HepG2 (cell line): ENCODE results near the gene ARHGEF10L. TPM values are rescaled to one million over a fixed set of nuclear protein-coding genes. Genes with fewer than 3 reads are reported as not detected.

Experiments
- CHCHD3 ChIP-seq: sonication (generic); formaldehyde crosslinking; IDR thresholded peaks from 2 replicates; pipeline ENCODE4 v1.8.0; 2022; ENCODE audit warnings: mild to moderate bottlenecking, missing genetic modification reagents, moderate library complexity
- CTCF ChIP-seq: sonication (generic); formaldehyde crosslinking; IDR thresholded peaks from 2 replicates; pipeline ENCODE4 v1.5.0; 2020; ENCODE audit warnings: mild to moderate bottlenecking, missing genetic modification reagents, moderate library complexity
- FOXP1 ChIP-seq, 2 experiments: fragments of 450-650 bp in 1 of 2; IDR thresholded peaks; 2 replicates each; pipeline ENCODE4 v1.6.1; 2017 to 2018; ENCODE audit warnings: antibody characterized with exemption in 1 of 2
- FUBP1 ChIP-seq: sonication (generic); formaldehyde crosslinking; IDR thresholded peaks from 2 replicates; pipeline ENCODE4 v1.5.1; 2020; ENCODE audit warnings: missing genetic modification reagents, mild to moderate bottlenecking, borderline replicate concordance
- GFI1 ChIP-seq: sonication (generic); formaldehyde crosslinking; IDR thresholded peaks from 2 replicates; pipeline ENCODE4 v1.5.0; 2020; ENCODE audit warnings: missing genetic modification reagents, mild to moderate bottlenecking, borderline replicate concordance
- KDM4B ChIP-seq: sonication (generic); formaldehyde crosslinking; IDR thresholded peaks from 2 replicates; pipeline ENCODE4 v1.4.0; 2020; ENCODE audit warnings: missing genetic modification reagents
- STAG1 ChIP-seq: sonication (generic); formaldehyde crosslinking; IDR thresholded peaks from 2 replicates; pipeline ENCODE4 v1.4.0; 2020; ENCODE audit warnings: missing genetic modification reagents
- ZBTB7A ChIP-seq: sonication (generic); formaldehyde crosslinking; IDR thresholded peaks from 2 replicates; pipeline ENCODE4 v1.8.0; 2022; ENCODE audit warnings: mild to moderate bottlenecking, missing genetic modification reagents
- ZNF224 ChIP-seq: sonication (generic); formaldehyde crosslinking; IDR thresholded peaks from 2 replicates; pipeline ENCODE4 v1.5.0; 2020; ENCODE audit warnings: mild to moderate bottlenecking, missing genetic modification reagents
- ZNF253 ChIP-seq: sonication (generic); formaldehyde crosslinking; IDR thresholded peaks from 2 replicates; pipeline ENCODE4 v1.8.0; 2022; ENCODE audit warnings: mild to moderate bottlenecking, missing genetic modification reagents, borderline replicate concordance
- ZNF264 ChIP-seq: sonication (generic); formaldehyde crosslinking; IDR thresholded peaks from 2 replicates; pipeline ENCODE4 v1.4.0; 2020; ENCODE audit warnings: missing genetic modification reagents
- ZNF704 ChIP-seq: sonication (generic); formaldehyde crosslinking; IDR thresholded peaks from 2 replicates; pipeline ENCODE4 v1.8.1; 2023; ENCODE audit warnings: mild to moderate bottlenecking, inconsistent platforms, moderate library complexity, missing genetic modification reagents, borderline replicate concordance
- ZNF782 ChIP-seq: sonication (generic); formaldehyde crosslinking; IDR thresholded peaks from 2 replicates; pipeline ENCODE4 v1.4.0; 2020; ENCODE audit warnings: missing genetic modification reagents, mild to moderate bottlenecking, borderline replicate concordance
- polyA plus RNA-seq, 8 experiments: library from polyadenylated mRNA; depleted of rRNA in 3 of 8; stranded (reverse) in 7 of 8; unstranded in 1 of 8; fragments of >200 nt; fragmentation: Illumina TruSeq in 4 of 8; extraction: Trizol in 4 of 8; gene quantifications; 2 replicates each; pipeline versions ENCODE4 v1.2.1 to v1.2.3, GENCODE V29; 2011 to 2016; ENCODE audit warnings: low read depth in 4 of 8, missing spikeins in 1 of 8, mixed read lengths in 1 of 8; ENCODE audit not compliant: insufficient read depth in 1 of 8
- total RNA-seq, 5 experiments: library from RNA; depleted of rRNA; stranded (reverse); fragments of >200 nt; fragmentation: Illumina TruSeq; extraction: Trizol; gene quantifications; 2 replicates each; pipeline ENCODE4 v1.2.3, GENCODE V29; 2016; ENCODE audit warnings: low read depth in 1 of 5
- TF ChIP-seq, protein P1 (sequence below): sonication (generic); formaldehyde crosslinking; IDR thresholded peaks from 2 replicates; pipeline ENCODE4 v1.5.0; 2020; ENCODE audit warnings: missing genetic modification reagents
- TF ChIP-seq, protein P2 (sequence below): sonication (generic); formaldehyde crosslinking; IDR thresholded peaks from 2 replicates; pipeline ENCODE4 v1.5.1; 2020; ENCODE audit warnings: missing genetic modification reagents, mild to moderate bottlenecking, borderline replicate concordance

Gene ARHGEF10L
- total and polyA plus RNA-seq, 2 of the 13 experiments (the other 11 are each of a cell fraction or from before 2014, with no cell fraction given) = 46.5 to 78.3 TPM

DNA sequence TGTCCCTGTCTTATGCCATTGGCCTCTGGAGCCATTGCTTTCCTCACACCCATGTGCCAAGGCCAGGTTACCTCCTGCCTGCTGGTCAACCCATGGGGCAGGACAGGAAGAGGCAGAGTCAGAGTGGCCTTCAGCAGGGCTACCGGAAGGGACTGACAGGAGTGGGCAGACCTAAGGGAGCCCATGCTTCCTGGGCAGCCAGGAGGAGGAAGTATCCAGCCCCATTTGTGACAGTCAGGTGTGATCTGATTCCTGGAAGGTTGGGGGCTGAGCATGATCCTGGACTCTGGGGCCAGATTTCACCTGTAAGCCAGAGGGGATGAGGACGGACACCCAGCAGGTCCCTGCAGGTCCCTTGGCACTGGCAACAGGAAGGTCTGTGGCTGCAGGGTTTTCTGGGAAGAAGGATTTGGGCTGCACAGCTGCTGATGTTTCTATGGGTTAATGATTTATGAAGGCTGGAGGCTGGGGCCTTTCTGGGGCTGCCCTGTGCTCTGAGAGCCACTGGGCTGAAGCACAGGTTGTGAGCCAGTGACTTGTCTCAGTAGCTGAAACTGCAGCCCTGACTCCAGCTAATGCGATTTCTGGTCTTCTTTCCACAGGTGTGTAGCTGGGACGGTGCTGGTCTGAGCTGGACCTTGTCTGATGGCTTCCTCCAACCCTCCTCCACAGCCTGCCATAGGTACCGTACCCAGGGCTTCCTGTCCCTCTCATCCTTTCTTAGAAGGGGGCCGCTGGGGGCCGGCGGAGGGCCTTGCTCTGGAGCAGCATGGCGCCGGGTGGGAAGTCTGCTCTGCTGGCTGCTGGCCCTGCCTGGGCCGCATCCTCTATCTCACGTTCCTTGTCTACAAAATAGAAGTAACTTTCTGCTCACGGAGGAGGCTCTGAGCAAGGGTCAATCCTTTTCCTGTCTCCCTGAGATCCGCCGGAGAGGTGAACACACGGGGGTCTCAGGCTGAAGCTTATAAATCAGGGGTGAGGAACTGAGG is 40.7 kb downstream of the ARHGEF10L start (continued):
- TF ChIP-seq CTCF (peak; percentile 2; the same call in 1 of the 2 replicates), CHCHD3 (CRISPR knock-in tag) (no peak), GFI1 (CRISPR knock-in tag) (peak; percentile 28), FOXP1 (IDR thresholded peaks at IDR 0.05) (no peak), FOXP1 (CRISPR knock-in tag; IDR thresholded peaks at IDR 0.05) (0 out of 2 replicates have a peak, but pooled peaks have one; percentile 15), FUBP1 (CRISPR knock-in tag) (no peak), ZNF264 (CRISPR knock-in tag) (peak; percentile 57; the same call in 1 of the 2 replicates), ZBTB7A (CRISPR knock-in tag) (0 out of 2 replicates have a peak, but pooled peaks have one; percentile 20), STAG1 (peak; percentile 20), ZNF704 (CRISPR knock-in tag) (no peak), ZNF253 (CRISPR knock-in tag) (no peak), KDM4B (CRISPR knock-in tag) (0 out of 2 replicates have a peak, but pooled peaks have one; percentile 25), ZNF782 (CRISPR knock-in tag) (no peak), ZNF224 (CRISPR knock-in tag) (0 out of 2 replicates have a peak, but pooled peaks have one; percentile 69)
- TF ChIP-seq, protein P1, sequence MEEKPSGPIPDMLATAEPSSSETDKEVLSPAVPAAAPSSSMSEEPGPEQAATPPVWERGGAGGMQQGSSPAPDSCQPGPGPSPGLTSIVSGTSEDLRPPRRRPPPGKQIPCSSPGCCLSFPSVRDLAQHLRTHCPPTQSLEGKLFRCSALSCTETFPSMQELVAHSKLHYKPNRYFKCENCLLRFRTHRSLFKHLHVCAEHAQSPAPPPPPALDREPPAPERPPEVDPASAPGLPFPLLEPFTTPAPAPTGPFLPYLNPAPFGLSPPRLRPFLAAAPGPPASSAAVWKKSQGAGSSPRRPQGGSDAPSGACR = no peak
- TF ChIP-seq, protein P2, sequence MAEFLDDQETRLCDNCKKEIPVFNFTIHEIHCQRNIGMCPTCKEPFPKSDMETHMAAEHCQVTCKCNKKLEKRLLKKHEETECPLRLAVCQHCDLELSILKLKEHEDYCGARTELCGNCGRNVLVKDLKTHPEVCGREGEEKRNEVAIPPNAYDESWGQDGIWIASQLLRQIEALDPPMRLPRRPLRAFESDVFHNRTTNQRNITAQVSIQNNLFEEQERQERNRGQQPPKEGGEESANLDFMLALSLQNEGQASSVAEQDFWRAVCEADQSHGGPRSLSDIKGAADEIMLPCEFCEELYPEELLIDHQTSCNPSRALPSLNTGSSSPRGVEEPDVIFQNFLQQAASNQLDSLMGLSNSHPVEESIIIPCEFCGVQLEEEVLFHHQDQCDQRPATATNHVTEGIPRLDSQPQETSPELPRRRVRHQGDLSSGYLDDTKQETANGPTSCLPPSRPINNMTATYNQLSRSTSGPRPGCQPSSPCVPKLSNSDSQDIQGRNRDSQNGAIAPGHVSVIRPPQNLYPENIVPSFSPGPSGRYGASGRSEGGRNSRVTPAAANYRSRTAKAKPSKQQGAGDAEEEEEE (CRISPR knock-in tag) = no peak
